Vagina (tissue), 2 donors: ENCODE measurements around the gene GPR65.

Experiments
- POLR2A ChIP-seq, 2 donors: fragments of 450-650 bp; IDR thresholded peaks; one replicate each; pipeline ENCODE4 v1.6.1; 2017; ENCODE audit warnings: antibody characterized with exemption in 2 of 2, mild to moderate bottlenecking in 2 of 2, moderate library complexity in 2 of 2
- POLR2AphosphoS5 ChIP-seq, 2 donors: sonication (generic); formaldehyde crosslinking; IDR thresholded peaks; one replicate each; pipeline ENCODE4 v1.9.0; 2017; ENCODE audit warnings: antibody characterized with exemption in 2 of 2, mild to moderate bottlenecking in 2 of 2, low read depth in 1 of 2; ENCODE audit not compliant: insufficient read depth in 1 of 2
- TF ChIP-seq, protein P1 (sequence below), 3 experiments: fragments of 450-650 bp in 2 of 3; fragments of 200-600 bp in 1 of 3; sonication (generic) in 1 of 3; IDR thresholded peaks; one replicate each; pipeline ENCODE4 v1.5.1; 2017 to 2019; ENCODE audit warnings: antibody characterized with exemption in 3 of 3, mild to moderate bottlenecking in 2 of 3, moderate library complexity in 2 of 3

DNA sequence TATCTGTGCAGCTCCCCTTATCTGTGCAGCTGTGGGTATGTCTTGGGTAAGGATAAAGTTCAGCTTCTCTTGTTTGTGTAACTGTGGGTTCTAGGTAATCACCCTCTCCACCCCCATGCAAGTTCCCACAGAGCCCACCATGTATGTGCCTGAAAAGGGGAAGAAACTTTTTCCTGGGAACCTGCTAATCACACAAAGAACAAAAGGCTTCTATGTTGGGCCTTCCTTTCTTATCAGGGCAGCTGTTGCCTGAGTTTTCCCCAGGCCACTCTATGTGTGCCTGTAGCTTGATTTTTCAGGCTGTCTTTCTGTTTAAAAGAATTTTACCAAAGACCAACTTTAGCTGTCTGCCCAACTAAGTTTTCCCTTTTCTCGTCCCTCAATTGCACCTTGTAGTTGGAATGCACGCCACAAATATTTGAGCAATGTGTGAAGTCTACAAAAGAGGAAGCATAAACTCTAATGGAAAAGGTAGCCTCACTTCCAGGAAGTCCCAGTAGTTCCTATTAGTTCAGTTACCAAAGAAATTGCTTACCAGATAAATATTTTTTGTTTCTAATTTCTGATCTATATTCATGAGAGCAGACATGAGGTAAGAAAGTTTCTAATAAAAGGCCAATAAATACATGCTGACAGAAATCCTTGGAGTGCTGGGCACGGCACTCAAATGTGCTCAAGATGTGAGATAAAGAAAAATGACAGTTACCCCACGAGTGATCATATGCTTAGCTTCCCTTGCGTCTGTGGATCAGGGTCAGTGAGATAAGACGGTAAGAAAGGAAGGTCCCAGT is 9.2 kb upstream of the GPR65 start:
- TF ChIP-seq, protein P1, sequence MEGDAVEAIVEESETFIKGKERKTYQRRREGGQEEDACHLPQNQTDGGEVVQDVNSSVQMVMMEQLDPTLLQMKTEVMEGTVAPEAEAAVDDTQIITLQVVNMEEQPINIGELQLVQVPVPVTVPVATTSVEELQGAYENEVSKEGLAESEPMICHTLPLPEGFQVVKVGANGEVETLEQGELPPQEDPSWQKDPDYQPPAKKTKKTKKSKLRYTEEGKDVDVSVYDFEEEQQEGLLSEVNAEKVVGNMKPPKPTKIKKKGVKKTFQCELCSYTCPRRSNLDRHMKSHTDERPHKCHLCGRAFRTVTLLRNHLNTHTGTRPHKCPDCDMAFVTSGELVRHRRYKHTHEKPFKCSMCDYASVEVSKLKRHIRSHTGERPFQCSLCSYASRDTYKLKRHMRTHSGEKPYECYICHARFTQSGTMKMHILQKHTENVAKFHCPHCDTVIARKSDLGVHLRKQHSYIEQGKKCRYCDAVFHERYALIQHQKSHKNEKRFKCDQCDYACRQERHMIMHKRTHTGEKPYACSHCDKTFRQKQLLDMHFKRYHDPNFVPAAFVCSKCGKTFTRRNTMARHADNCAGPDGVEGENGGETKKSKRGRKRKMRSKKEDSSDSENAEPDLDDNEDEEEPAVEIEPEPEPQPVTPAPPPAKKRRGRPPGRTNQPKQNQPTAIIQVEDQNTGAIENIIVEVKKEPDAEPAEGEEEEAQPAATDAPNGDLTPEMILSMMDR (IDR thresholded peaks at IDR 0.05) = no peak
- TF ChIP-seq POLR2A (IDR thresholded peaks at IDR 0.05) = no peak
- TF ChIP-seq POLR2AphosphoS5 (IDR thresholded peaks at IDR 0.05; ENCODE audit: insufficient read depth in 1 of 2, low read depth in 1 of 2) = no peak
